GM10847 (cell line): ENCODE measurements around the gene LSM7.

Source experiments
- POLR2A ChIP-seq: IDR thresholded peaks from 2 replicates; pipeline ENCODE4 v1.6.1; 2011; ENCODE audit not compliant: insufficient read length; ENCODE audit errors: extremely low read depth

The LSM7 gene

DNA sequence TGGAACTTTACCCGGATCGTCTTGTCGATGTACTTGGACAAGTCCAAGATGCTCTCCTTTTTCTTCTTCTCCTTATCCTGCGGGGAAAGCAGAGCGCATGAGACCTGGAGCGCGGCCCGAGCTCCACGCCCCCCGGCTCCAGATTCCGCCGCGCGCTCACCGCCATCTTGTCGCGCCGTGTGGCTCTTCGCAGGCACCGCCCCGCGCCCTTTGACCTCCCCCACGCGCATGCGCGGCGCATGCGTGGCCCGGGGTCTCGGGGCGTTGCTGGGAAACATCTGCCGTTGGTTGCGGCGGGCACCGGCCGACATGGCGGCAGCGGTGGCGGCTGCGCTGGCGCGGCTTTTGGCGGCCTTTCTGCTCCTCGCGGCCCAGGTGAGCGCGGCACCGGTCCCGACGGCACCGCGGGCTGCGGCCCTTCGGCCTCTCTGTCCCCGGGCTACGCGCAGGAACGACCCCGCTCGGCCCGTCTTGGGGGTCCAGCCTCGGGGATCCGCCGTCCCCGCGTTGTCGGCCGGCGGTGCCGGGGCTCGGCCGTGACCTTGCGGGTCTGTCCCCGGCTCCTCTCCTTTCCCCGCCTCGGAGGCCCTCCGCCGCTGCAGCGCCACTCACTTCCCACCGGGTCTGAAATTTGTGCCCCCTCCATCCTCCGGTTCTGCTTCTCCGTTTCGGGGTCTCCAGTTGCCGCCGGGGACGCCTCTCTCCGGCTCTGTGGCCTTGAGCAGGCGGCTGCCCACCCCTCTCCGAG, at the start of gene LSM7, which contains the start of gene SPPL2B:
TSS of gene LSM7 (minus strand) at position 186 of the 748 bp plus-strand sequence. CDS start at position 166, 20 bp downstream.
TSS of gene SPPL2B (plus strand) at position 284 of the 748 bp plus-strand sequence. CDS start at position 310, 26 bp downstream.
- peak; percentile 94 for TF ChIP-seq POLR2A

GRCh38 chr19:2376784-2377519, 48.6 kb upstream of the LSM7 start:
- TF ChIP-seq POLR2A: no peak

DNA sequence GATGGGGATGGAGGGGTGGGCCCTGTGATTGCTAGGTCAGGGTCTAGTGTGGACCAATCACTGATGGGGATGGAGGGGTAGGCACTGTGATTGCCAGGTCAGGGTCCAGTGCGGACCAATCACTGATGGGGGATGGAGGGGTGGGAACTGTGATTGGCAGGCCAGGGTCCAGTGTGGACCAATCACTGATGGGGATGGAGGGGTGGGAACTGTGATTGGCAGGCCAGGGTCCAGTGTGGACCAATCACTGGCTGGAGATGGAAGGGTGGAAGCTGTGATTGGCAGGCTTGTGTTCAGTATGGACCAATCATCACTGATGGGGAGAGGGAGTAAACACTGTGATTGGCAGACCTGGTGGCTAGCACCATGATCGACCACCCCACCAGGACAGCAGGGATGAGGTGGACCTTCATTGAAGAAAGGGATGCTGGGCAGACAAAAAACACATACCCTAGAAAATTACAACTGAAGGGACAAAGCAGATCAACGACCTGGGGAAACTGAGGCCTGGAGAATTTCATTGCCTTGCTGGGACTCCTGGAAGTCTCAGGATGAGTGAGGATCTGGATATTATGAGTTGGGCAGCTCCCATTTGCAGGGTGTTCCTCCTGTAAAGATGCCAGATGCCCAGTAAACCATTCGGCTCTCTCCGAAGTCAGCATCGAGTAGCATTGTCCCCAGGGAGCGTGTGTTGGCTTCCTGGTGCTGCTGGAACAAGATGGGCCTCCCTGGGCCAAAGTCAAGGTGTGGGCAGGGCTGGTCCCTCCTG, 47.2 kb upstream of the LSM7 start:
- no peak for TF ChIP-seq POLR2A

DNA sequence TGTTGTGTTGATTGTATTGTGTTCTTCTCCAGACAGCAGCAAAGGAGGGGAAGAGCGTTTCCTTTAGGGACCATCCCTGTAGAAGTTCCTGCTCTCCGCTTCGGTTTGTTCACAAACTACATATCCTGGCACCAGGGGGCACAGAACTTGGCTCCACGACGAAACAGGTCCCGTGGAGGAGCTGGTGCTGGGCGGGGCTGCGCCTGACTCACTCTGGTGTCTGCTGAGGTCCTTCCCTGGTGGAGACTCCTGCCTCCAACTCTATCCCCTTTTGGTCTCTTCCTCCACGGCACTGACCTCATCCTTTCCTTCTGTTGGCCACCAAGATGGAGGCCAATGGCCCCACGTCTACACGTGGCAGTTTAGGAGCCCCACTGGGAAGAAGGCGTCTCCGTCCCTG, 46.4 kb upstream of the LSM7 start:
- no peak for TF ChIP-seq POLR2A

- TF ChIP-seq POLR2A: no peak
Measured at GRCh38 chr19:2372076-2372612, 43.8 kb upstream of the LSM7 start.

DNA sequence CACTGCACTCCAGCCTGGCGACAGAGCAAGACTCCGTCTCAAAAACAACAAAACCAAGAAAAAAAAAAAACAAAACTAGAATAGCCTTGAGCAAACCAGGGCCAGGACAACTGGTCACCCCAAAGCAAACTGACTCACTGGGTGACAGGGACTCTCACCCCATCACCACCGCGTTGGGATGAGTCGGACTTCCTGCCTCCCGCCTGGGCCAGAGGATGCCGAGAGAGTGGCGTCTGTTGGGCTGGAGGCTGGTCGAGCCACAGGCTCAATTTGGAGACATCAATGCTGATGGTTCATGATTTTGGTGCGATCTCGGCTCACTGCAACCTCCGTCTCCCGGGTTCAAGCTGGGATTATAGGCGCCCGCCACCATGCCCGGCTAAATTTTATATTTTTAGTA, 43.3 kb upstream of the LSM7 start:
- no peak for TF ChIP-seq POLR2A

GRCh38 chr19:2365201-2365970, 37.0 kb upstream of the LSM7 start:
- no peak for TF ChIP-seq POLR2A

DNA sequence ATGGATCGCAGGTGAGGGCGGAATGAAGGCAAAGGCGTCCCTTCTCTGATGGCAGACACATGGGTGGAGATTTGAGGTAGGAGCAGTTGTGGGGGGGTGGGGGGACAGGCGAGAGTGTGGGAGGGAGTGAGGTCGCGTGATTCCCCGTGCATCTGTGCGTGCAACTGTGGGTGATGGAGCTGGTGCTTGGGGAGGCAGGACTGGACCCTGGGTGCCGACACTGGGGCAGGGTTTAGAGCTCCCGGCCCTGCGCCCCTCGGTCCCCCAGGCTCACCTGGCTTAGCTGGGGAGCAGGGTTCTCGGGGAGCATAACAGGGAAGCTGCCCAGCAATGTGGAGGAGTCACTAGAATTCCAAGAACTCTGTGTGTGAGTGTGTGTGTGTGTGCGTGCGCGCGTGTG, 35.0 kb upstream of the LSM7 start:
- no peak for TF ChIP-seq POLR2A

- no peak for TF ChIP-seq POLR2A
Measured at GRCh38 chr19:2362970-2363300, 34.5 kb upstream of the LSM7 start.

DNA sequence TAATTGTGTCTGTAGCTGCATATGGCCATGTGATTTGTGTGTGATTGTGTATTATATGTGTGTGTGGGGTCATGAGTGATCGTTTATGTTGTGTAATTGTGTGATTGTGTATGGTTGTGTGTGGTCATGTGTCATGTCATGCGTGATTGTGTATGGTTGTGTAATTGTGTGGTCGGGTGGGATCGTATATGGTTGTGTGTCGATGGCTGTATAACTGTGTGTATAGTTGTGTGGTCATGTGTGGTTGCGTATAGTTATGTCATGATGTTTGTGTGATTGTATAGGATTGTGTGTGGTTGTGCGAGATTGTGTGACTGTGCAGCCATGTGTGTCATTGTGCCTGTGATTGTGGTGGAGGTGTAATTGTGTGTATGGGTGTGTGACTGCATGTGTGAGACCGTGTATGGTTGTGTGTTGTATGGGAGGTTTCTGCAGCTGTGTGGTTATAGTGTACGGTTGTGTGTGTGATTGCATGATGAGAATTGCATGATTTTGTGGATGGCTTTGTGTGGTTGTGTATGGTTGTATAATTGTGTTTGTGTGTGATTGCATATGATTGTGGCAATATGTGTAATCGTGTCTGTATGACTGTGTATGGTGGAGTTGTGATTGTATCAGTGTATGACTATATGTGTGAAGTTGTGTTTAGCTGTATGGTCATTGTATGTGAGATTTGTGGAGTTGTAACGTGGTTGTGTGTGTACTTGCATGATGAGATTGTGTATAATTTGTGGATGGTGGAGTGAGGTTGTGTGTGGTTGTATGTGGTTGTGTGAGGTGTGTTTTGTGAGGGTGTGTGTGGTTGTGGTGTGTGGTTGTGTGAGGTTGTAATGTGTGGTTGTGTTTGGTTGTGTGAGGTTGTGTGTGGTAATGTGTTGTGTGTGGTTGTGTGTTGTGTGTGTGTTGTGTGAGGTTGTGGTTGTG, 33.9 kb upstream of the LSM7 start:
- no peak for TF ChIP-seq POLR2A

DNA sequence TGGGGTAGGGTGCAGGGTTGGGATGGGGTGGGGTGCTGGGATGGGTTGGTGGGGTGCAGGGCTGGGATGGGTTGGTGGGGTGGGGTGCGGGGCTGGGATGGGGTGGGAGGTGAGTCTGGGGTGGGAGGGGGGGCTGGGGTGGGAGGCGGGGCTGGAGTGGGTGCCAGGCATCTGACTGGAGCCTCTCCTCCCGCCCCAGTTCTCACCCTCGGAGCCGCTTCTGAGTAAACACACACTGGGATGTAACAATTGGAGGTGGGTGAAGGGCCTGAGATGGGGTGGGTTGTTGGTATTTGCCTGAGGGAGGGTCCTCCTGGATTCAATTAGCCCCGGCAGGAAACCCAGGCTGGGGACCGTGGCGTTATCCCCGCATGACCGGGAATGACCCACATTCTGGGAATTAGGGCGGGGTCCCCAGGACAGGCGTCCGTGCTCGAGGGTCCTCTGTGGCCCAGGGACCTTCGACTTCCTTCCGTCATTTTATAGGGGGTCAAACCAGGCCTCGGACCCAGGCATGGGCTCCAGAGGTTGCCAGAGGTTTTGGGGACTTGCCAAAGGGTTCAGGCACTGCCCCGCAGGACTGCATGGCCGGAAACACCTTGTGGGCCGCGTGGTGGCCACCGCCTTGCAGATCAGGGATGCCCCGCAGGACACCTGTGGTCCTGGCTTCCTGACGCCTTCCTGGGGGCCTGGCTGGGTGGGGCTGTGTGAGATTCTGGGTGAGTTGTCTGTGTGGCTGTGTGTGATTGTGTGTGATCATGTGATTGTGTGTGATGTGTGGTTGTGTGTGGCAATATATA, 33.1 kb upstream of the LSM7 start:
- TF ChIP-seq POLR2A: no peak

GRCh38 chr19:2360833-2361232, 32.4 kb upstream of the LSM7 start:
- TF ChIP-seq POLR2A: no peak
